HepG2 (cell line): ENCODE results near the gene MILR1. TPM values are rescaled to one million over a fixed set of nuclear protein-coding genes. Genes with fewer than 3 reads are reported as not detected.

Experiments
- JUN ChIP-seq: sonication (generic); formaldehyde crosslinking; IDR thresholded peaks from 2 replicates; pipeline ENCODE4 v1.4.0; 2020; ENCODE audit warnings: mild to moderate bottlenecking, missing genetic modification reagents
- TEF ChIP-seq: sonication (generic); formaldehyde crosslinking; IDR thresholded peaks from 2 replicates; pipeline ENCODE4 v1.5.0; 2020; ENCODE audit warnings: missing genetic modification reagents
- TRIM22 ChIP-seq: fragments of 450-650 bp; IDR thresholded peaks from 2 replicates; pipeline ENCODE4 v1.6.1; 2017
- YEATS2 ChIP-seq: sonication (generic); formaldehyde crosslinking; IDR thresholded peaks from 2 replicates; pipeline ENCODE4 v1.4.0; 2020; ENCODE audit warnings: missing genetic modification reagents, borderline replicate concordance
- ZNF205 ChIP-seq: IDR thresholded peaks from 2 replicates; pipeline ENCODE4 v1.6.1; 2018; ENCODE audit warnings: missing biosample characterization, missing genetic modification reagents
- ZSCAN5A ChIP-seq: sonication (generic); formaldehyde crosslinking; IDR thresholded peaks from 2 replicates; pipeline ENCODE4 v1.8.0; 2022; ENCODE audit warnings: mild to moderate bottlenecking, missing genetic modification reagents, borderline replicate concordance
- ZSCAN9 ChIP-seq: IDR thresholded peaks from 2 replicates; pipeline ENCODE4 v1.6.1; 2016; ENCODE audit warnings: borderline replicate concordance
- polyA plus RNA-seq, 8 experiments: library from polyadenylated mRNA; depleted of rRNA in 3 of 8; stranded (reverse) in 7 of 8; unstranded in 1 of 8; fragments of >200 nt; fragmentation: Illumina TruSeq in 4 of 8; extraction: Trizol in 4 of 8; gene quantifications; 2 replicates each; pipeline versions ENCODE4 v1.2.1 to v1.2.3, GENCODE V29; 2011 to 2016; ENCODE audit warnings: low read depth in 4 of 8, missing spikeins in 1 of 8, mixed read lengths in 1 of 8; ENCODE audit not compliant: insufficient read depth in 1 of 8
- total RNA-seq, 5 experiments: library from RNA; depleted of rRNA; stranded (reverse); fragments of >200 nt; fragmentation: Illumina TruSeq; extraction: Trizol; gene quantifications; 2 replicates each; pipeline ENCODE4 v1.2.3, GENCODE V29; 2016; ENCODE audit warnings: low read depth in 1 of 5
- TF ChIP-seq, protein P1 (sequence below), 2 experiments: fragments of 450-650 bp in 1 of 2; sonication (generic) in 1 of 2; formaldehyde crosslinking in 1 of 2; IDR thresholded peaks; 2 replicates each; pipeline versions ENCODE4 v1.6.1 to v1.8.0; 2016 to 2022; ENCODE audit warnings: antibody characterized with exemption in 1 of 2, mild to moderate bottlenecking in 1 of 2, missing genetic modification reagents in 1 of 2
- TF ChIP-seq, protein P2 (sequence below): sonication (generic); formaldehyde crosslinking; IDR thresholded peaks from 2 replicates; pipeline ENCODE4 v1.5.1; 2020; ENCODE audit warnings: missing genetic modification reagents, mild to moderate bottlenecking, borderline replicate concordance
- TF ChIP-seq, protein P3 (sequence below): sonication (generic); formaldehyde crosslinking; IDR thresholded peaks from 2 replicates; pipeline ENCODE4 v1.8.0; 2022; ENCODE audit warnings: missing genetic modification reagents, mild to moderate bottlenecking, borderline replicate concordance

Gene MILR1
- total and polyA plus RNA-seq, 2 of the 13 experiments (the other 11 are each of a cell fraction or from before 2014, with no cell fraction given) = 0.27 to 1.7 TPM

DNA sequence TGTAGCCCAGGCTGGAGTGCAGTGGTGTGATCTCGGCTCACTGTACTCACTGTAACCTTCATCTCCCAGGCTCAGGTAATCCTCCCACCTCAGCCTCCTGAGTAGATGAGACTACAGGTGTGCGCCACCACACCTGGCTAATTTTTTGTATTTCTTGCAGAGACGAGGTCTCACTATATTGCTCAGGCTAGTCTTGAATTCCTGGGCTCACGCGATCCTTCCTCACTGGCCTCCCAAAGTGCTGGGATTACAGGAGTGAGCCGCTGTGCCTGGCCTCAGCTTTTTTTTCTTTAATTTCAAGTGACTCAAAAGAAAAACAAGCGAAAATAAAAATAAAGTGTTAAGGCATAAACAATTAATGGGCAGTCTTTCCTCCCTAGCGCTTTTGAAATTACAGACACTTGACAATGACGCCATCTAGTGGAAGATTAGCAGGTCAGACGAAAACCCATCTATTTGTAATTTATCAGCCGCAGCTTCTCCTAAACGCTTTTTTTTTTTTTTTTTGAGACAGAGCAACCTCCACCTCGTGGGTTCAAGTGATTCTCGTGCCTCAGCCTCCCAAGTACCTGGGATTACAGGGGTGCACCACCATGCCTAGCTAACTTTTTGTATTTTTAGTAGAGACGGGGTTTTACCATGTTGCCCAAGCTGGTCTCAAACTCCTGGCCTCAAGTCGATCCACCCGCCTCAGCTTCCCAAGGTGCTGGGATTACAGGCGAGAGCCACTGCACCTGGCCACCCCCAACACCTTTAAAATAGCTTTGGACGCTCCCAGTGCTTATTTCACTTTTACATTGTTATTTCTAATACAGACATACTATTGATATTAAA, 30.2 kb upstream of the MILR1 start (continued):
- TF ChIP-seq TRIM22 (no peak), ZNF205 (CRISPR knock-in tag) (0 out of 2 replicates have a peak, but pooled peaks have one; percentile 22), ZSCAN5A (CRISPR knock-in tag) (no peak), JUN (CRISPR knock-in tag) (0 out of 2 replicates have a peak, but pooled peaks have one; percentile 20), TEF (CRISPR knock-in tag) (no peak), YEATS2 (CRISPR knock-in tag) (no peak), ZSCAN9 (CRISPR knock-in tag) (peak; percentile 81; the same call in 1 of the 2 replicates)
- TF ChIP-seq, protein P1, sequence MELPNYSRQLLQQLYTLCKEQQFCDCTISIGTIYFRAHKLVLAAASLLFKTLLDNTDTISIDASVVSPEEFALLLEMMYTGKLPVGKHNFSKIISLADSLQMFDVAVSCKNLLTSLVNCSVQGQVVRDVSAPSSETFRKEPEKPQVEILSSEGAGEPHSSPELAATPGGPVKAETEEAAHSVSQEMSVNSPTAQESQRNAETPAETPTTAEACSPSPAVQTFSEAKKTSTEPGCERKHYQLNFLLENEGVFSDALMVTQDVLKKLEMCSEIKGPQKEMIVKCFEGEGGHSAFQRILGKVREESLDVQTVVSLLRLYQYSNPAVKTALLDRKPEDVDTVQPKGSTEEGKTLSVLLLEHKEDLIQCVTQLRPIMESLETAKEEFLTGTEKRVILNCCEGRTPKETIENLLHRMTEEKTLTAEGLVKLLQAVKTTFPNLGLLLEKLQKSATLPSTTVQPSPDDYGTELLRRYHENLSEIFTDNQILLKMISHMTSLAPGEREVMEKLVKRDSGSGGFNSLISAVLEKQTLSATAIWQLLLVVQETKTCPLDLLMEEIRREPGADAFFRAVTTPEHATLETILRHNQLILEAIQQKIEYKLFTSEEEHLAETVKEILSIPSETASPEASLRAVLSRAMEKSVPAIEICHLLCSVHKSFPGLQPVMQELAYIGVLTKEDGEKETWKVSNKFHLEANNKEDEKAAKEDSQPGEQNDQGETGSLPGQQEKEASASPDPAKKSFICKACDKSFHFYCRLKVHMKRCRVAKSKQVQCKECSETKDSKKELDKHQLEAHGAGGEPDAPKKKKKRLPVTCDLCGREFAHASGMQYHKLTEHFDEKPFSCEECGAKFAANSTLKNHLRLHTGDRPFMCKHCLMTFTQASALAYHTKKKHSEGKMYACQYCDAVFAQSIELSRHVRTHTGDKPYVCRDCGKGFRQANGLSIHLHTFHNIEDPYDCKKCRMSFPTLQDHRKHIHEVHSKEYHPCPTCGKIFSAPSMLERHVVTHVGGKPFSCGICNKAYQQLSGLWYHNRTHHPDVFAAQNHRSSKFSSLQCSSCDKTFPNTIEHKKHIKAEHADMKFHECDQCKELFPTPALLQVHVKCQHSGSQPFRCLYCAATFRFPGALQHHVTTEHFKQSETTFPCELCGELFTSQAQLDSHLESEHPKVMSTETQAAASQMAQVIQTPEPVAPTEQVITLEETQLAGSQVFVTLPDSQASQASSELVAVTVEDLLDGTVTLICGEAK (IDR thresholded peaks at IDR 0.05) = no peak
- TF ChIP-seq, protein P1 (CRISPR knock-in tag; IDR thresholded peaks at IDR 0.05) = no peak
- TF ChIP-seq, protein P2, sequence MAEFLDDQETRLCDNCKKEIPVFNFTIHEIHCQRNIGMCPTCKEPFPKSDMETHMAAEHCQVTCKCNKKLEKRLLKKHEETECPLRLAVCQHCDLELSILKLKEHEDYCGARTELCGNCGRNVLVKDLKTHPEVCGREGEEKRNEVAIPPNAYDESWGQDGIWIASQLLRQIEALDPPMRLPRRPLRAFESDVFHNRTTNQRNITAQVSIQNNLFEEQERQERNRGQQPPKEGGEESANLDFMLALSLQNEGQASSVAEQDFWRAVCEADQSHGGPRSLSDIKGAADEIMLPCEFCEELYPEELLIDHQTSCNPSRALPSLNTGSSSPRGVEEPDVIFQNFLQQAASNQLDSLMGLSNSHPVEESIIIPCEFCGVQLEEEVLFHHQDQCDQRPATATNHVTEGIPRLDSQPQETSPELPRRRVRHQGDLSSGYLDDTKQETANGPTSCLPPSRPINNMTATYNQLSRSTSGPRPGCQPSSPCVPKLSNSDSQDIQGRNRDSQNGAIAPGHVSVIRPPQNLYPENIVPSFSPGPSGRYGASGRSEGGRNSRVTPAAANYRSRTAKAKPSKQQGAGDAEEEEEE (CRISPR knock-in tag) = no peak
- TF ChIP-seq, protein P3, sequence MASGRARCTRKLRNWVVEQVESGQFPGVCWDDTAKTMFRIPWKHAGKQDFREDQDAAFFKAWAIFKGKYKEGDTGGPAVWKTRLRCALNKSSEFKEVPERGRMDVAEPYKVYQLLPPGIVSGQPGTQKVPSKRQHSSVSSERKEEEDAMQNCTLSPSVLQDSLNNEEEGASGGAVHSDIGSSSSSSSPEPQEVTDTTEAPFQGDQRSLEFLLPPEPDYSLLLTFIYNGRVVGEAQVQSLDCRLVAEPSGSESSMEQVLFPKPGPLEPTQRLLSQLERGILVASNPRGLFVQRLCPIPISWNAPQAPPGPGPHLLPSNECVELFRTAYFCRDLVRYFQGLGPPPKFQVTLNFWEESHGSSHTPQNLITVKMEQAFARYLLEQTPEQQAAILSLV (CRISPR knock-in tag) = no peak
